Tibial nerve (tissue), 4 donors: ENCODE data around the gene BAIAP2. TPM values are rescaled to one million over a fixed set of nuclear protein-coding genes. Genes with fewer than 3 reads are reported as not detected.

Experiments used
- DNase-seq, 2 donors: peaks; one replicate each; pipeline ENCODE4 v3.0.0-alpha.2; 2019; ENCODE audit warnings: low spot score in 2 of 2
- H3K27ac ChIP-seq, 4 donors: fragments of 200-600 bp; sonication (generic) in 3 of 4; one replicate each; pipeline ENCODE4 v1.5.1; 2017 to 2019; ENCODE audit warnings: mild to moderate bottlenecking in 1 of 4
- H3K27me3 ChIP-seq, 2 donors: fragments of 200-600 bp; sonication (generic) in 1 of 2; one replicate each; pipeline versions ENCODE4 v1.5.1 to v1.6.0; 2017 to 2019
- H3K36me3 ChIP-seq, 3 donors: fragments of 200-600 bp; sonication (generic); one replicate each; pipeline ENCODE4 v1.5.1; 2018 to 2019
- H3K4me1 ChIP-seq, 4 donors: fragments of 200-600 bp; sonication (generic) in 3 of 4; one replicate each; pipeline ENCODE4 v1.5.1; 2017 to 2019
- H3K4me3 ChIP-seq, 4 donors: fragments of 200-600 bp; sonication (generic) in 3 of 4; one replicate each; pipeline ENCODE4 v1.5.1; 2017 to 2019; ENCODE audit warnings: mild to moderate bottlenecking in 1 of 4, moderate library complexity in 1 of 4
- H3K9me3 ChIP-seq, 4 donors: fragments of 200-600 bp; sonication (generic) in 3 of 4; one replicate each; pipeline ENCODE4 v1.5.1; 2017 to 2019
- EP300 ChIP-seq, 2 donors: sonication (generic); formaldehyde crosslinking; IDR thresholded peaks; one replicate each; pipeline ENCODE4 v1.6.1; 2017; ENCODE audit warnings: antibody characterized with exemption in 2 of 2, mild to moderate bottlenecking in 1 of 2
- POLR2A ChIP-seq, 2 donors: fragments of 450-650 bp; IDR thresholded peaks; one replicate each; pipeline ENCODE4 v1.6.1; 2017; ENCODE audit warnings: antibody characterized with exemption in 2 of 2, mild to moderate bottlenecking in 2 of 2, moderate library complexity in 2 of 2
- WGBS, 2 donors: methylation state at CpG; one replicate each; pipeline ENCODE4 v1.1.5; 2018; 5-methylcytosine and 5-hydroxymethylcytosine counted together
- total RNA-seq, 4 donors: library from RNA; depleted of rRNA; stranded (reverse); fragments of >200 nt; gene quantifications; one replicate each; pipeline ENCODE4 v1.1.0, GENCODE V29; 2016
- TF ChIP-seq, protein P1 (sequence below), 5 experiments: fragments of 200-600 bp in 3 of 5; fragments of 450-650 bp in 2 of 5; sonication (generic) in 3 of 5; IDR thresholded peaks; one replicate each; pipeline ENCODE4 v1.5.1; 2016 to 2019; ENCODE audit warnings: antibody characterized with exemption in 5 of 5, mild to moderate bottlenecking in 3 of 5, moderate library complexity in 2 of 5

The BAIAP2 gene
- total RNA-seq, 4 donors from 2014 or later, result 49.5 to 81.2 (median 66.9) TPM

- peaks cover 0 to 32% (median 19%) of the 10 kb centered on the region in 4 donors for H3K4me1 ChIP-seq
- WGBS, 2 donors, result 90 to 93% methylated on average over 2 to 11 of the region's 13 CpGs
- H3K36me3 ChIP-seq, result peaks cover 2 to 69% (median 21%) of the 10 kb centered on the region in 3 donors
- TF ChIP-seq POLR2A (IDR thresholded peaks at IDR 0.05) (no peak), EP300 (IDR thresholded peaks at IDR 0.05) (no peak)
- TF ChIP-seq, protein P1, sequence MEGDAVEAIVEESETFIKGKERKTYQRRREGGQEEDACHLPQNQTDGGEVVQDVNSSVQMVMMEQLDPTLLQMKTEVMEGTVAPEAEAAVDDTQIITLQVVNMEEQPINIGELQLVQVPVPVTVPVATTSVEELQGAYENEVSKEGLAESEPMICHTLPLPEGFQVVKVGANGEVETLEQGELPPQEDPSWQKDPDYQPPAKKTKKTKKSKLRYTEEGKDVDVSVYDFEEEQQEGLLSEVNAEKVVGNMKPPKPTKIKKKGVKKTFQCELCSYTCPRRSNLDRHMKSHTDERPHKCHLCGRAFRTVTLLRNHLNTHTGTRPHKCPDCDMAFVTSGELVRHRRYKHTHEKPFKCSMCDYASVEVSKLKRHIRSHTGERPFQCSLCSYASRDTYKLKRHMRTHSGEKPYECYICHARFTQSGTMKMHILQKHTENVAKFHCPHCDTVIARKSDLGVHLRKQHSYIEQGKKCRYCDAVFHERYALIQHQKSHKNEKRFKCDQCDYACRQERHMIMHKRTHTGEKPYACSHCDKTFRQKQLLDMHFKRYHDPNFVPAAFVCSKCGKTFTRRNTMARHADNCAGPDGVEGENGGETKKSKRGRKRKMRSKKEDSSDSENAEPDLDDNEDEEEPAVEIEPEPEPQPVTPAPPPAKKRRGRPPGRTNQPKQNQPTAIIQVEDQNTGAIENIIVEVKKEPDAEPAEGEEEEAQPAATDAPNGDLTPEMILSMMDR (IDR thresholded peaks at IDR 0.05), result no peak
- H3K9me3 ChIP-seq, result no peaks in the 10 kb centered on the region
- H3K27me3 ChIP-seq, result no peaks in the 10 kb centered on the region
- H3K27ac ChIP-seq, result no peak overlapping the region
- no peak overlapping the region for H3K4me3 ChIP-seq
- DNase-seq, result no peak
Observed at GRCh38 chr17:80995131-80995530, 39.8 kb upstream of the BAIAP2 start.

DNA sequence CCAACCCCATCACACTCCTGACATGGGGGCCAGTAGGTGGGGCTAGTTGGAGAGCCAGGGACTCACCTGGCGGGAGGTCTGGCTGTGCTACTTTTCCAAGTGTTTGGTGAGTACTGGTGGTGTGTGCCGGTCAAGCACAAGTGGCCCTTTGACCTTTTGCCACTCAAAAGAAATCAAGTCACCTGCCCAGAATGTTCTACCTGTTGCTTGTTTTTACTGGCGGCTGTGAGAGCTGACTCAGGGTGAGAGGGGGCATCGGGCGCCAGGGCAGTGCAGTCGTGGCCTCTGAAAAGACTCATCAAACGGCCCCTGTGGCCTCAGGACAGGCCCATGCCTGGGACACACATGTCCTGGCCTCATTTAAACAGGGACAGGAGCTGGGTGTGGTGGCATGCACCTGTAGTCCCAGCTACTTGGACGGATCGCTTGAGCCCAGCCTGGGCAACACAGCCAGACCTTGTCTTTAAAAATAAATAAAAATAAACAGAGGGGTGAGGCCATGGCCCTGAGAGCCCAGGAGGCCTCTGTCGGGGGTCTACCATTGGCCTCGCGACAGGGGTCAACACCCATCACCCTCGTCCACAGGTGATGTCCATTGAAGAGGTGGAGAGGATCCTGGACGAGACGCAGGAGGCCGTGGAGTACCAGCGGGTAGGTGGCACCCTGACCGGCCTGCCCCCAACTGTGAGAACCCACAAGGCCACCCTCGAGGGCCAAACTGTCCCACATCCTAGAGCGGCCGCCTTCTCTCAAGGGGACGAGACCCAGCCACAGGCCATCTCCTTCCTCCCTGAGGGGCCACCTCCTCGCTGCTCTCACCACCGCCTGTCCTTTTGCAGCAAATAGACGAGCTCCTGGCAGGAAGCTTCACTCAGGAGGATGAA lies 38.3 kb upstream of the BAIAP2 start:
- peaks cover 0 to 31% (median 17%) of the 10 kb centered on the region in 4 donors for H3K4me1 ChIP-seq
- DNase-seq, result no peak
- H3K27me3 ChIP-seq, result no peaks in the 10 kb centered on the region
- no peak overlapping the region for H3K27ac ChIP-seq
- peaks cover 2 to 74% (median 21%) of the 10 kb centered on the region in 3 donors for H3K36me3 ChIP-seq
- H3K9me3 ChIP-seq, result no peaks in the 10 kb centered on the region
- TF ChIP-seq EP300 (IDR thresholded peaks at IDR 0.05) (no peak), POLR2A (IDR thresholded peaks at IDR 0.05) (no peak)
- TF ChIP-seq, protein P1 (IDR thresholded peaks at IDR 0.05), result no peak
- H3K4me3 ChIP-seq, result no peak overlapping the region
- WGBS, 2 donors, result 88 to 90% methylated on average over 22 to 25 of the region's 25 CpGs

- H3K27me3 ChIP-seq, result peaks cover 0 to under 1% of the 10 kb centered on the region in 2 donors
- DNase-seq, result no peak
- H3K4me3 ChIP-seq, result no peak overlapping the region
- 89 to 90% methylated on average over 22 to 24 of the region's 32 CpGs for WGBS, 2 donors
- peaks cover 2 to 74% (median 21%) of the 10 kb centered on the region in 3 donors for H3K36me3 ChIP-seq
- H3K9me3 ChIP-seq, result no peaks in the 10 kb centered on the region
- peaks cover 0 to 38% (median 17%) of the 10 kb centered on the region in 4 donors for H3K4me1 ChIP-seq
- H3K27ac ChIP-seq, result no peak overlapping the region
- TF ChIP-seq POLR2A (IDR thresholded peaks at IDR 0.05) (no peak), EP300 (IDR thresholded peaks at IDR 0.05) (no peak)
- TF ChIP-seq, protein P1 (IDR thresholded peaks at IDR 0.05), result no peak
Observed at GRCh38 chr17:80997424-80998117, 37.4 kb upstream of the BAIAP2 start.

- WGBS, 2 donors, result 89 to 93% methylated on average over 19 of the region's 19 CpGs
- H3K4me1 ChIP-seq, result peaks cover 0 to 38% (median 10%) of the 10 kb centered on the region in 4 donors
- no peak overlapping the region for H3K27ac ChIP-seq
- TF ChIP-seq EP300 (IDR thresholded peaks at IDR 0.05) (no peak), POLR2A (IDR thresholded peaks at IDR 0.05) (no peak)
- TF ChIP-seq, protein P1 (IDR thresholded peaks at IDR 0.05), result no peak
- no peaks in the 10 kb centered on the region for H3K9me3 ChIP-seq
- peaks cover 2 to 74% (median 21%) of the 10 kb centered on the region in 3 donors for H3K36me3 ChIP-seq
- H3K27me3 ChIP-seq, result peaks cover 0 to 7% of the 10 kb centered on the region in 2 donors
- no peak for DNase-seq
- no peak overlapping the region for H3K4me3 ChIP-seq
Observed at GRCh38 chr17:80998118-80998747, 36.7 kb upstream of the BAIAP2 start.
